Thoracic aorta (tissue), 2 donors: Measurements from ENCODE around the gene TMEM204. TPM values are rescaled to one million over a fixed set of nuclear protein-coding genes. Genes with fewer than 3 reads are reported as not detected.

Source experiments
- ATAC-seq: fragments of 150-250 bp; one replicate; pipeline ENCODE4 v1.8.0; 2017; ENCODE audit warnings: low read depth; ENCODE audit not compliant: insufficient number of reproducible peaks, low FRiP score
- DNase-seq: peaks from one replicate; pipeline ENCODE4 v3.0.0-alpha.2; 2020; ENCODE audit warnings: low spot score
- H3K27ac ChIP-seq, 2 donors: fragments of 200-600 bp; sonication (generic); 1 replicate in 1 of 2; 2 replicates in 1 of 2; pipeline ENCODE4 v1.5.1; 2016; ENCODE audit warnings: mild to moderate bottlenecking in 2 of 2, moderate library complexity in 2 of 2
- H3K27me3 ChIP-seq: fragments of 200-600 bp; sonication (generic); replicated peaks from 2 replicates; pipeline ENCODE4 v1.6.0; 2016; ENCODE audit warnings: mild to moderate bottlenecking; ENCODE audit not compliant: insufficient read depth
- H3K36me3 ChIP-seq: fragments of 200-600 bp; sonication (generic); one replicate; pipeline ENCODE4 v1.5.1; 2016
- H3K4me1 ChIP-seq, 2 donors: fragments of 200-600 bp; sonication (generic); 1 replicate in 1 of 2; 2 replicates in 1 of 2; pipeline versions ENCODE4 v1.5.1 to v1.6.0; 2016; ENCODE audit warnings: low read depth in 2 of 2, mild to moderate bottlenecking in 1 of 2; ENCODE audit not compliant: control insufficient read depth in 1 of 2
- H3K4me3 ChIP-seq: fragments of 200-600 bp; sonication (generic); 2 replicates; pipeline ENCODE4 v1.5.1; 2016; ENCODE audit warnings: mild to moderate bottlenecking
- H3K9me3 ChIP-seq: fragments of 200-600 bp; sonication (generic); 2 replicates; pipeline ENCODE4 v1.5.1; 2016
- total RNA-seq, 2 donors: library from RNA; depleted of rRNA; stranded (reverse); fragments of >200 nt; gene quantifications; one replicate each; pipeline versions ENCODE4 v1.1.0 to v1.2.3, GENCODE V29; 2016
- TF ChIP-seq, protein P1 (sequence below): fragments of 200-600 bp; sonication (generic); IDR thresholded peaks from one replicate; pipeline ENCODE4 v1.5.1; 2019; ENCODE audit warnings: antibody characterized with exemption

The TMEM204 gene
- total RNA-seq, 2 donors from 2014 or later: 111 to 125 TPM

DNA sequence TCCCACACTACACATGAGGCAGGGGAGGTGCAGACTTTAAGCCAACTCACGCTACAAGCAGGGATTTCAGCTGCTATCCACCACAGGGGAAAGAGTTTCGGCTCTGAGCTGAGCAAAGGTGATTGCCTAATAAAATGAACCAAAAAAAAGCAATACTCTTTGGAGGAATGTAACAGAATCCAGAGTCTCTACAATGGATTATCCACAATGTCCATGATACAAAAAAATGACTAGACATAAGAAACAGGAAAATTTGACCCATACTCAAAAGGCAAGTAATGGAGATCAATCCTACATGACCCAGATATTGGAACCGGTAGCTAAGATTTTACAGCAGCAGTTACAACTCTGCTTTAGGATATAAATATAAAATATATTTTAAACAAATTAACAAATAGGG, 19.0 kb upstream of the TMEM204 start:
- Histone ChIP-seq H3K4me3 (no peak overlapping the region), H3K27ac (no peak overlapping the region), H3K27me3 (no peaks in the 10 kb centered on the region), H3K36me3 (peaks cover 8% of the 10 kb centered on the region), H3K4me1 (peaks cover 10 to 15% of the 10 kb centered on the region in 2 donors), H3K9me3 (peaks cover 3% of the 10 kb centered on the region)
- TF ChIP-seq, protein P1, sequence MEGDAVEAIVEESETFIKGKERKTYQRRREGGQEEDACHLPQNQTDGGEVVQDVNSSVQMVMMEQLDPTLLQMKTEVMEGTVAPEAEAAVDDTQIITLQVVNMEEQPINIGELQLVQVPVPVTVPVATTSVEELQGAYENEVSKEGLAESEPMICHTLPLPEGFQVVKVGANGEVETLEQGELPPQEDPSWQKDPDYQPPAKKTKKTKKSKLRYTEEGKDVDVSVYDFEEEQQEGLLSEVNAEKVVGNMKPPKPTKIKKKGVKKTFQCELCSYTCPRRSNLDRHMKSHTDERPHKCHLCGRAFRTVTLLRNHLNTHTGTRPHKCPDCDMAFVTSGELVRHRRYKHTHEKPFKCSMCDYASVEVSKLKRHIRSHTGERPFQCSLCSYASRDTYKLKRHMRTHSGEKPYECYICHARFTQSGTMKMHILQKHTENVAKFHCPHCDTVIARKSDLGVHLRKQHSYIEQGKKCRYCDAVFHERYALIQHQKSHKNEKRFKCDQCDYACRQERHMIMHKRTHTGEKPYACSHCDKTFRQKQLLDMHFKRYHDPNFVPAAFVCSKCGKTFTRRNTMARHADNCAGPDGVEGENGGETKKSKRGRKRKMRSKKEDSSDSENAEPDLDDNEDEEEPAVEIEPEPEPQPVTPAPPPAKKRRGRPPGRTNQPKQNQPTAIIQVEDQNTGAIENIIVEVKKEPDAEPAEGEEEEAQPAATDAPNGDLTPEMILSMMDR: no peak
- DNase-seq (no peak), ATAC-seq (no peak)

DNA sequence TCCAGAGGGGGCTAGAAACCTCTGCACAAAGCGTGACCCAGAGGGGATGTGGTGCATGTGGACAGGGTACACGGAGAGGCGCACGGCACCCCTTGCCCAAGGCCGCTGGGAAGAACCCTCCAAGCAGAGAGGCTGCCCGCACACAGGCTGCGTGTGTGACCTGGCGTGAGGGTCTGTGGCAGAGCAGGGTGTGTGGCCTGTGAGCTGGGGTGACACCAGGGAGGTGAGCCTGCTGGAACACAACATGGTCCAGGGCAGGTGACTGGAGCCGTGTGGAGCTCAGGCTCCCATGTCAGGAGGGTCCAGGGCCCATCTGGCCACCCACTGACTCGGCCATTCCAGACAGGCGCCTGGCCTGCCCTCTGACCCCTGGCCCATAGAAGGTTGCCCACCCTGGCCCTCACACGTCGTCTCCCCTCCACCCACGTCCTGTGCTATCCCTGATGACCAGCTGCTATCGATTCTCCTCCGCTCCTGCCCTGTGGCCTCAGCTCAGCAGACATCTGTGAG, 14.8 kb upstream of the TMEM204 start:
- Histone ChIP-seq H3K9me3 (peaks cover 3% of the 10 kb centered on the region), H3K27ac (no peak overlapping the region), H3K27me3 (no peaks in the 10 kb centered on the region), H3K36me3 (peaks cover 18% of the 10 kb centered on the region), H3K4me1 (no peaks in the 10 kb centered on the region), H3K4me3 (no peak overlapping the region)
- DNase-seq (no peak), ATAC-seq (no peak)
- TF ChIP-seq, protein P1: no peak

DNA sequence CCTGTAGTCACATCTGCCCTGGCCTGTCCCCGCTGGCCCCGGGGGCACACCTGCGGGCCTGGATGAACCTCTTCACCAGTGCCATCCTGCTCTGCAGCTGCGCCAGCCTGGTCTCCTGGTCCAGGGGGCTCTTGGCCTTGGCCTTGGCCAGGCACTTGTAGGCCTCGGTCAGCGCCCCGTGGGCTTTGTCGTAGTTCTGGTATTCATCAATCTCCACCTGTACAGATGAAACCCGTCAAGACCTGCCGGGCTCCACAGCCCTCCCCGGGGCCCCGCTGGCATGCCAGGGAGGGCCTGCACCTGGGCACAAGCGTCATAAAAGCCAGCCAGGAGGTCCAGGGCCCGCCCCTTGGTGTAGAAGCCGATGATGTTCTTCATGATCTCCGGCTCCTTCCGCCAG, 13.6 kb upstream of the TMEM204 start:
- Histone ChIP-seq H3K36me3 (peaks cover 18% of the 10 kb centered on the region), H3K4me3 (no peak overlapping the region)
- ATAC-seq: no peak

DNA sequence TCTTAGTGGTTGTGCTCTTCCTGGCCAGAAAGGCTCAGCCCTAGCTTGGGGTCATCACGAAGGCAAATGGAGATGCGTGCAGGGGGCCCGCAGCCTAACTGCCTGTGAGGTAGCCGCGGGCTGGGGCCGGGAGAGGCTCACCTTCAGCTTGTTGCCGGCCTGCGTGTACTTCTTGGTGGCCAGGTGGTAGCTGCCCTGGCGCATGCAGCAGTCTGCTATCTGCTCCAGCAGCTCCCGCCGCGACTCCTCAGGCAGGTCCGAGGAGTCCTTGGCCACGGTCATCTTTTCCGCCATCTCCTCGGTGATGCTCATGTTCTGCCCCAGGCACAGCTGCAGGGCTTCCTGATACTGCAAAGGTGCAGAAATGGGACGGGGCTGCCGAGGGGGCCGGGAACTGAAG, 13.0 kb upstream of the TMEM204 start:
- Histone ChIP-seq H3K9me3 (no peaks in the 10 kb centered on the region), H3K36me3 (peaks cover 18% of the 10 kb centered on the region)
- ATAC-seq: no peak

More for the DNA sequence above, 13.6 kb upstream of the TMEM204 start:
- no peak for DNase-seq
- Histone ChIP-seq H3K27ac (no peak overlapping the region), H3K27me3 (no peaks in the 10 kb centered on the region), H3K9me3 (no peaks in the 10 kb centered on the region), H3K4me1 (no peaks in the 10 kb centered on the region)
- TF ChIP-seq, protein P1: no peak

DNA sequence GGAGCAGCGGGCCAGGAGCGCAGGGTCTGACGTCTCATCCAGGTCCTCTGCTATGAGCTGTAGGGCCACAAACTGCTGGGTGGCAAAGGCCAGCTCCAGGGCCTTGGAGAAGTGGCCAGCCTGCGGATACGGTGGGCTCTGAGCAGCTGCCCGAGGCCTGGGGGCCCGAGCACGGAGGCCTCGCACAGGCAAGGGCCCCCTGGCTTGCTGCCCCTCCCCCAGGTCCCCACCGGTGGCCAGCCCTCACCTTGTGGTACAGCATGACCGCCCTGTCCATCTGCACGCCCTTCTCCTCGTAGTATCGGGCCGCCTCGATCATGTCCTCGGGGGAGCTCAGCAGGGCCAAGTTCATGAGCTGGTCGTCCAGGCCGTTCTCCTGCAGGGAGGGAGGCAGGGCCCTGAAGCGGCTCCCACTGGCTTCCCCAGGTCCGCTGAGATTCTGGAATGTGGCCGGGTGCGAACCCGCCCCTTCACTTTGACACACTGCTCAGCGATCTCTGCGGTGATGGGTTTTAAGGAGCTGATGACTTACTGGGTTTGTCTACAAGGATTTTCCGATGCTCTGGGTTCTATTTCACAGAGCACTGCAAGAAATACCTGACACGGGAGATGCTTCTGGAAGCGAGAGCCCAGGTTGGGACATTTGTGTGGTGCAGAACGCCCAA, 9.8 kb upstream of the TMEM204 start:
- no peaks in the 10 kb centered on the region for H3K4me1 ChIP-seq
- H3K27me3 ChIP-seq: no peaks in the 10 kb centered on the region
- no peaks in the 10 kb centered on the region for H3K9me3 ChIP-seq
- DNase-seq (no peak), ATAC-seq (no peak)
- TF ChIP-seq, protein P1: no peak
- peaks cover 9% of the 10 kb centered on the region for H3K36me3 ChIP-seq
- H3K4me3 ChIP-seq: no peak overlapping the region
- no peak overlapping the region for H3K27ac ChIP-seq

More for the DNA sequence above, 13.0 kb upstream of the TMEM204 start:
- Histone ChIP-seq H3K4me1 (no peaks in the 10 kb centered on the region), H3K27me3 (no peaks in the 10 kb centered on the region), H3K4me3 (no peak overlapping the region), H3K27ac (no peak overlapping the region)
- DNase-seq: no peak
- TF ChIP-seq, protein P1: no peak
